Mucosa of descending colon (tissue), 3 donors: Measurements from ENCODE around the gene PTPRF. TPM values are rescaled to one million over a fixed set of nuclear protein-coding genes. Genes with fewer than 3 reads are reported as not detected.

ENCODE experiments used
- total RNA-seq, 3 donors: library from RNA; stranded (reverse); fragmentation: NEBNext Ultra II Directional in 2 of 3; extraction: Animal tissue kit (Norgen Biotek cat#: 25700) in 2 of 3; gene quantifications; one replicate each; pipeline versions ENCODE4 v1.2.1 to v1.2.4, GENCODE V29; 2021 to 2023
- donor health status: DM: no; HTN: no; CAD: no; lungs with moderate emphysema.
- donor health status: DM: no; HTN: no; CAD: no.
- donor health status: DM: no; HTN: yes; CAD: no.

PTPRF gene
- total RNA-seq, 3 donors from 2014 or later, result 355 to 752 (median 384) TPM

Other genes with a start within 250 kb of the PTPRF start
- gene C1orf210, start 245.3 kb upstream of the PTPRF start, total RNA-seq, result 100 to 1,000 TPM in 1 of 3 donors, 10 to 100 TPM in 2; 33.1 to 102 (median 63.3) TPM
- 10 to 100 TPM in 1 of 3 donors, 1 to 10 TPM in 2; 8.0 to 18.6 (median 8.1) TPM for gene TIE1, start 229.9 kb upstream of the PTPRF start, total RNA-seq
- gene MPL, start 193.1 kb upstream of the PTPRF start, total RNA-seq, result 1 to 10 TPM in 1 of 3 donors, under 1 TPM in 1, not detected in 1; 0.81 to 1.0 TPM
- 10 to 100 TPM in 1 of 3 donors, 1 to 10 TPM in 2; 5.8 to 44.0 (median 8.5) TPM for gene CDC20, start 171.9 kb upstream of the PTPRF start, total RNA-seq
- gene ELOVL1, start 162.9 kb upstream of the PTPRF start, total RNA-seq, result 100 to 1,000 TPM in 2 of 3 donors, 10 to 100 TPM in 1; 80.0 to 171 (median 104) TPM
- gene MED8, start 141.1 kb upstream of the PTPRF start, total RNA-seq, result 10 to 100 TPM; 35.8 to 39.6 (median 38.3) TPM
- 10 to 100 TPM; 61.7 to 93.6 (median 75.4) TPM for gene SZT2, start 141.0 kb upstream of the PTPRF start, total RNA-seq
- 10 to 100 TPM; 41.8 to 85.0 (median 79.3) TPM for gene HYI, start 77.0 kb upstream of the PTPRF start, total RNA-seq
- gene KDM4A, start 119.3 kb downstream of the PTPRF start, total RNA-seq, result 10 to 100 TPM; 48.0 to 70.8 (median 54.9) TPM
- gene ST3GAL3, start 176.7 kb downstream of the PTPRF start, total RNA-seq, result 10 to 100 TPM in 2 of 3 donors, 1 to 10 TPM in 1; 9.5 to 26.3 (median 18.2) TPM